Neural progenitor cell (in vitro differentiated cells): ENCODE data around the gene NUP62CL. TPM values are rescaled to one million over a fixed set of nuclear protein-coding genes. Genes with fewer than 3 reads are reported as not detected.

Experiments
- DNase-seq: peaks from one replicate; pipeline ENCODE4 v3.0.0-alpha.2; 2016; ENCODE audit warnings: low spot score
- H2AFZ ChIP-seq: fragments of 200-600 bp; sonication (generic); replicated peaks from 2 replicates; pipeline ENCODE4 v1.6.1; 2016; ENCODE audit warnings: antibody characterized with exemption
- H3F3A ChIP-seq: fragments of 200-600 bp; sonication (generic); 2 replicates; pipeline ENCODE4 v1.6.1; 2016; ENCODE audit warnings: antibody characterized with exemption, low read depth
- H3K27ac ChIP-seq: fragments of 200-600 bp; sonication (generic); 2 replicates; pipeline ENCODE4 v1.5.1; 2016; ENCODE audit warnings: mild to moderate bottlenecking
- H3K27me3 ChIP-seq: fragments of 200-600 bp; sonication (generic); 2 replicates; pipeline ENCODE4 v1.6.1; 2016; ENCODE audit warnings: mild to moderate bottlenecking, moderate library complexity
- H3K36me3 ChIP-seq: fragments of 200-600 bp; sonication (generic); 2 replicates; pipeline ENCODE4 v1.5.1; 2016
- H3K4me1 ChIP-seq: fragments of 200-600 bp; sonication (generic); 2 replicates; pipeline ENCODE4 v1.6.1; 2016; ENCODE audit warnings: mixed run types
- H3K4me2 ChIP-seq: fragments of 200-600 bp; sonication (generic); 2 replicates; pipeline ENCODE4 v1.6.1; 2016
- H3K4me3 ChIP-seq: fragments of 200-600 bp; sonication (generic); 2 replicates; pipeline ENCODE4 v1.5.1; 2016
- H3K79me2 ChIP-seq: fragments of 200-600 bp; sonication (generic); 2 replicates; pipeline ENCODE4 v1.6.1; 2016; ENCODE audit warnings: low read depth
- H3K9ac ChIP-seq: fragments of 200-600 bp; sonication (generic); 2 replicates; pipeline ENCODE4 v1.6.1; 2016
- H3K9me3 ChIP-seq: fragments of 200-600 bp; sonication (generic); 2 replicates; pipeline ENCODE4 v1.5.1; 2016; ENCODE audit warnings: low read depth
- H4K20me1 ChIP-seq: fragments of 200-600 bp; sonication (generic); 2 replicates; pipeline ENCODE4 v1.6.1; 2016; ENCODE audit warnings: low read depth
- H3K27ac Mint-ChIP-seq: 3 replicates; pipeline ENCODE4 v1.8.0; 2021; ENCODE audit warnings: mixed read lengths
- H3K27me3 Mint-ChIP-seq: 2 replicates; pipeline ENCODE4 v1.8.0; 2022; ENCODE audit warnings: low read depth, mild to moderate bottlenecking, inconsistent platforms, moderate library complexity, mixed read lengths; ENCODE audit not compliant: insufficient read depth
- H3K36me3 Mint-ChIP-seq: 3 replicates; pipeline ENCODE4 v1.8.0; 2021; ENCODE audit warnings: mixed read lengths
- H3K4me1 Mint-ChIP-seq: 3 replicates; pipeline ENCODE4 v1.8.0; 2021; ENCODE audit warnings: mixed read lengths
- H3K4me3 Mint-ChIP-seq: 3 replicates; pipeline ENCODE4 v1.8.0; 2021; ENCODE audit warnings: mild to moderate bottlenecking, moderate library complexity, mixed read lengths
- H3K9me3 Mint-ChIP-seq: 3 replicates; pipeline ENCODE4 v1.8.0; 2020; ENCODE audit warnings: mixed read lengths
- CTCF ChIP-seq: fragments of 200-600 bp; sonication (generic); IDR thresholded peaks from 2 replicates; pipeline ENCODE4 v1.5.1; 2017; ENCODE audit warnings: antibody characterized with exemption, mild to moderate bottlenecking
- EZH2 ChIP-seq: fragments of 200-600 bp; sonication (generic); IDR thresholded peaks from 2 replicates; pipeline ENCODE4 v1.6.1; 2017; ENCODE audit warnings: antibody characterized with exemption, mild to moderate bottlenecking, moderate library complexity
- EZH2phosphoT487 ChIP-seq: fragments of 200-600 bp; sonication (generic); IDR thresholded peaks from 2 replicates; pipeline ENCODE4 v1.6.1; 2017; ENCODE audit warnings: antibody characterized with exemption
- total RNA-seq: library from RNA; depleted of rRNA; stranded (reverse); fragments of >200 nt; gene quantifications from 2 replicates; pipeline ENCODE4 v1.2.3, GENCODE V29; 2015; ENCODE audit warnings: low replicate concordance

The NUP62CL gene
- total RNA-seq, 1 donor from 2014 or later: 16.9 TPM

GRCh38 chrX:107154787-107155620, 51.2 kb downstream of the NUP62CL start:
- Histone ChIP-seq H3K4me1 (no peaks in the 10 kb centered on the region), H3K27me3 (no peaks in the 10 kb centered on the region), H3K4me3 (peak overlapping the region; percentile 49), H3K9me3 (no peaks in the 10 kb centered on the region), H2AFZ (no peak overlapping the region), H3K9ac (no peak overlapping the region), H3K79me2 (no peaks in the 10 kb centered on the region), H3K36me3 (no peaks in the 10 kb centered on the region), H3F3A (no peaks in the 10 kb centered on the region), H4K20me1 (no peaks in the 10 kb centered on the region), H3K27ac (no peak overlapping the region), H3K4me2 (peak overlapping the region; percentile 63)
- Mint-ChIP-seq H3K4me3 (peak overlapping the region; percentile 80), H3K27ac (no peak overlapping the region), H3K9me3 (no peaks in the 10 kb centered on the region), H3K27me3 (peaks cover 5% of the 10 kb centered on the region), H3K36me3 (no peaks in the 10 kb centered on the region), H3K4me1 (peaks cover 4% of the 10 kb centered on the region)
- TF ChIP-seq EZH2 (no peak), CTCF (no peak), EZH2phosphoT487 (no peak)
- no peak for DNase-seq

DNA sequence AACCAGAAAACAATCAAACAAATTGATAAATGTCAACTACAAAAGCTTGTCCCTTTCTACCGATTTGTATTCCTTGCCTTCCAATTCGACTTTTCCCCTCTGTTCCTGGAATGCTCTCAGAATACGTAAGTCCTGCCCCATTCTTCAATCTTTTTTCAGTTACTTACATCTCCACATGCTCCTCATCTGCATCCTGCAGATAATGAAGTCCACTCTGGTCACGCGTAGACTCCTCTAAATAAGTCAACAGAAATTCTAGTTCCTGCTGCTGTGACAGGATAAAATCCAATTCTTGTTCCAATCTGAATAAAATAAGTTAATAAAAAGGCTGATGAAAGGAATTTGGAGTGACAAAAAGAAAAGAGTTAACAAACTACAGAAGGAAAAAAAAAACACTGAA, 53.2 kb downstream of the NUP62CL start:
- TF ChIP-seq EZH2 (no peak), CTCF (no peak), EZH2phosphoT487 (no peak)

GRCh38 chrX:107146670-107147069, 59.6 kb downstream of the NUP62CL start:
- no peaks in the 10 kb centered on the region for H3K4me1 Mint-ChIP-seq
- Histone ChIP-seq H3K9me3 (peaks cover 12% of the 10 kb centered on the region), H3K36me3 (no peaks in the 10 kb centered on the region), H3K27ac (no peak overlapping the region), H3F3A (no peaks in the 10 kb centered on the region), H3K27me3 (no peaks in the 10 kb centered on the region), H3K79me2 (no peaks in the 10 kb centered on the region), H3K4me3 (no peak overlapping the region), H3K4me1 (no peaks in the 10 kb centered on the region), H3K9ac (no peak overlapping the region), H3K4me2 (no peak overlapping the region), H4K20me1 (no peaks in the 10 kb centered on the region), H2AFZ (no peak overlapping the region)
- no peak overlapping the region for H3K27ac Mint-ChIP-seq
- no peaks in the 10 kb centered on the region for H3K27me3 Mint-ChIP-seq
- no peak for DNase-seq
- H3K4me3 Mint-ChIP-seq: no peak overlapping the region
- TF ChIP-seq CTCF: no peak
- no peak for TF ChIP-seq EZH2
- TF ChIP-seq EZH2phosphoT487: no peak
- no peaks in the 10 kb centered on the region for H3K36me3 Mint-ChIP-seq
- H3K9me3 Mint-ChIP-seq: no peaks in the 10 kb centered on the region

More for the DNA sequence above, 53.2 kb downstream of the NUP62CL start:
- H3K9me3 Mint-ChIP-seq: no peaks in the 10 kb centered on the region
- H3K4me3 Mint-ChIP-seq: no peak overlapping the region
- Histone ChIP-seq H3K27ac (no peak overlapping the region), H3K4me1 (no peaks in the 10 kb centered on the region), H3K9me3 (no peaks in the 10 kb centered on the region), H3F3A (no peaks in the 10 kb centered on the region), H3K4me3 (no peak overlapping the region), H2AFZ (no peak overlapping the region), H3K36me3 (no peaks in the 10 kb centered on the region), H3K79me2 (no peaks in the 10 kb centered on the region), H3K4me2 (no peak overlapping the region), H3K9ac (no peak overlapping the region), H4K20me1 (no peaks in the 10 kb centered on the region), H3K27me3 (no peaks in the 10 kb centered on the region)
- no peak for DNase-seq
- H3K27ac Mint-ChIP-seq: no peak overlapping the region
- peaks cover 4% of the 10 kb centered on the region for H3K4me1 Mint-ChIP-seq
- H3K27me3 Mint-ChIP-seq: peaks cover 5% of the 10 kb centered on the region
- H3K36me3 Mint-ChIP-seq: no peaks in the 10 kb centered on the region
